Measurements from ENCODE around the gene INPP4A. TPM values are rescaled to one million over a fixed set of nuclear protein-coding genes. Genes with fewer than 3 reads are reported as not detected.

The INPP4A gene
- total and polyA plus RNA-seq, 2 of the 13 experiments (the other 11 are each of a cell fraction or from before 2014, with no cell fraction given), result 10.1 to 10.9 TPM

DNA sequence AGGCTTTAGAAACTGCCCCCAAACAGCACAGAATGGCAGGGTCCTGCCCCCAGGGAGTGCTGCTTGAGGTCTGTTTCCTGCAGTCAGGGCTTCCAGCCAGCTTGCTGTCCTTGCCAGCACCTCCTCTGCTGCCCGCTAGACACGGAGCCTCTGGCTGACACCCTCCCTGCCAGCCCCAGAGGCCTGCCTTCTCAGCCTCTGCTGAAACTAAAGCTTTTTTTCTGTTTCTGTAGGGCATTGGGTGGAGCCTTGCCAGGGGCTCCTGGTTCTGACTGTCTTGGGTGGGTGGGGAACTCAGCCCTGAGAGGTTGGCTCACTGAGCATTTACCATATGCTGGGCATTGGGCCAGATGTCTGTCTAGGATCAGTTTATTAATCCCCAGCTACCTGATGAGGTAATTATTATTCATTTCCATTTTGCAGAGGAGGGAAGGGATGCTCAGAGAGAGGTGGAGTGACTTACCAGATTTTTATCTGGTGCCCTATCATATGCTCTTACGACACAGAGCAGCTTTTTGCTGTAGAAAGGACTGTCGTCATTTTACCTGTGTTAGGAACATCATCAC is 35.4 kb downstream of the INPP4A start (continued):
- TF ChIP-seq, protein P1, sequence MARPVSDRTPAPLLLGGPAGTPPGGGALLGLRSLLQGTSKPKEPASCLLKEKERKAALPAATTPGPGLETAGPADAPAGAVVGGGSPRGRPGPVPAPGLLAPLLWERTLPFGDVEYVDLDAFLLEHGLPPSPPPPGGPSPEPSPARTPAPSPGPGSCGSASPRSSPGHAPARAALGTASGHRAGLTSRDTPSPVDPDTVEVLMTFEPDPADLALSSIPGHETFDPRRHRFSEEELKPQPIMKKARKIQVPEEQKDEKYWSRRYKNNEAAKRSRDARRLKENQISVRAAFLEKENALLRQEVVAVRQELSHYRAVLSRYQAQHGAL (CRISPR knock-in tag; IDR thresholded peaks at IDR 0.05; ENCODE audit: not compliant biosample characterization), result no peak
- TF ChIP-seq, protein P2, sequence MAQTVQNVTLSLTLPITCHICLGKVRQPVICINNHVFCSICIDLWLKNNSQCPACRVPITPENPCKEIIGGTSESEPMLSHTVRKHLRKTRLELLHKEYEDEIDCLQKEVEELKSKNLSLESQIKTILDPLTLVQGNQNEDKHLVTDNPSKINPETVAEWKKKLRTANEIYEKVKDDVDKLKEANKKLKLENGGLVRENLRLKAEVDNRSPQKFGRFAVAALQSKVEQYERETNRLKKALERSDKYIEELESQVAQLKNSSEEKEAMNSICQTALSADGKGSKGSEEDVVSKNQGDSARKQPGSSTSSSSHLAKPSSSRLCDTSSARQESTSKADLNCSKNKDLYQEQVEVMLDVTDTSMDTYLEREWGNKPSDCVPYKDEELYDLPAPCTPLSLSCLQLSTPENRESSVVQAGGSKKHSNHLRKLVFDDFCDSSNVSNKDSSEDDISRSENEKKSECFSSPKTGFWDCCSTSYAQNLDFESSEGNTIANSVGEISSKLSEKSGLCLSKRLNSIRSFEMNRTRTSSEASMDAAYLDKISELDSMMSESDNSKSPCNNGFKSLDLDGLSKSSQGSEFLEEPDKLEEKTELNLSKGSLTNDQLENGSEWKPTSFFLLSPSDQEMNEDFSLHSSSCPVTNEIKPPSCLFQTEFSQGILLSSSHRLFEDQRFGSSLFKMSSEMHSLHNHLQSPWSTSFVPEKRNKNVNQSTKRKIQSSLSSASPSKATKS (CRISPR knock-in tag; IDR thresholded peaks at IDR 0.05), result no peak
- TF ChIP-seq, protein P3, sequence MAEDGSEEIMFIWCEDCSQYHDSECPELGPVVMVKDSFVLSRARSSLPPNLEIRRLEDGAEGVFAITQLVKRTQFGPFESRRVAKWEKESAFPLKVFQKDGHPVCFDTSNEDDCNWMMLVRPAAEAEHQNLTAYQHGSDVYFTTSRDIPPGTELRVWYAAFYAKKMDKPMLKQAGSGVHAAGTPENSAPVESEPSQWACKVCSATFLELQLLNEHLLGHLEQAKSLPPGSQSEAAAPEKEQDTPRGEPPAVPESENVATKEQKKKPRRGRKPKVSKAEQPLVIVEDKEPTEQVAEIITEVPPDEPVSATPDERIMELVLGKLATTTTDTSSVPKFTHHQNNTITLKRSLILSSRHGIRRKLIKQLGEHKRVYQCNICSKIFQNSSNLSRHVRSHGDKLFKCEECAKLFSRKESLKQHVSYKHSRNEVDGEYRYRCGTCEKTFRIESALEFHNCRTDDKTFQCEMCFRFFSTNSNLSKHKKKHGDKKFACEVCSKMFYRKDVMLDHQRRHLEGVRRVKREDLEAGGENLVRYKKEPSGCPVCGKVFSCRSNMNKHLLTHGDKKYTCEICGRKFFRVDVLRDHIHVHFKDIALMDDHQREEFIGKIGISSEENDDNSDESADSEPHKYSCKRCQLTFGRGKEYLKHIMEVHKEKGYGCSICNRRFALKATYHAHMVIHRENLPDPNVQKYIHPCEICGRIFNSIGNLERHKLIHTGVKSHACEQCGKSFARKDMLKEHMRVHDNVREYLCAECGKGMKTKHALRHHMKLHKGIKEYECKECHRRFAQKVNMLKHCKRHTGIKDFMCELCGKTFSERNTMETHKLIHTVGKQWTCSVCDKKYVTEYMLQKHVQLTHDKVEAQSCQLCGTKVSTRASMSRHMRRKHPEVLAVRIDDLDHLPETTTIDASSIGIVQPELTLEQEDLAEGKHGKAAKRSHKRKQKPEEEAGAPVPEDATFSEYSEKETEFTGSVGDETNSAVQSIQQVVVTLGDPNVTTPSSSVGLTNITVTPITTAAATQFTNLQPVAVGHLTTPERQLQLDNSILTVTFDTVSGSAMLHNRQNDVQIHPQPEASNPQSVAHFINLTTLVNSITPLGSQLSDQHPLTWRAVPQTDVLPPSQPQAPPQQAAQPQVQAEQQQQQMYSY (CRISPR knock-in tag; IDR thresholded peaks at IDR 0.05), result no peak
- TF ChIP-seq ZKSCAN1 (IDR thresholded peaks at IDR 0.05; ENCODE audit: low read length), result no peak
- TF ChIP-seq RFXAP (CRISPR knock-in tag; IDR thresholded peaks at IDR 0.05; ENCODE audit: borderline replicate concordance), result no peak
- no peak for TF ChIP-seq PHF21A (CRISPR knock-in tag; IDR thresholded peaks at IDR 0.05)
- TF ChIP-seq, protein P4, sequence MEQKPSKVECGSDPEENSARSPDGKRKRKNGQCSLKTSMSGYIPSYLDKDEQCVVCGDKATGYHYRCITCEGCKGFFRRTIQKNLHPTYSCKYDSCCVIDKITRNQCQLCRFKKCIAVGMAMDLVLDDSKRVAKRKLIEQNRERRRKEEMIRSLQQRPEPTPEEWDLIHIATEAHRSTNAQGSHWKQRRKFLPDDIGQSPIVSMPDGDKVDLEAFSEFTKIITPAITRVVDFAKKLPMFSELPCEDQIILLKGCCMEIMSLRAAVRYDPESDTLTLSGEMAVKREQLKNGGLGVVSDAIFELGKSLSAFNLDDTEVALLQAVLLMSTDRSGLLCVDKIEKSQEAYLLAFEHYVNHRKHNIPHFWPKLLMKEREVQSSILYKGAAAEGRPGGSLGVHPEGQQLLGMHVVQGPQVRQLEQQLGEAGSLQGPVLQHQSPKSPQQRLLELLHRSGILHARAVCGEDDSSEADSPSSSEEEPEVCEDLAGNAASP (CRISPR knock-in tag; IDR thresholded peaks at IDR 0.05; ENCODE audit: borderline replicate concordance), result no peak
